NOMO-1 treated with dmso at 0.1 percent for 144 hours (cell line): Measurements from ENCODE around the gene SLC32A1.

ENCODE experiments used
- DNase-seq: peaks from one replicate; lab custom pipeline; 2025; ENCODE audit not compliant: unreplicated experiment; lab: John Stamatoyannopoulos, UW

Gene SLC32A1

GRCh38 chr20:38751360-38751976 lies 27.2 kb downstream of the SLC32A1 start:
- no peak for DNase-seq

DNA sequence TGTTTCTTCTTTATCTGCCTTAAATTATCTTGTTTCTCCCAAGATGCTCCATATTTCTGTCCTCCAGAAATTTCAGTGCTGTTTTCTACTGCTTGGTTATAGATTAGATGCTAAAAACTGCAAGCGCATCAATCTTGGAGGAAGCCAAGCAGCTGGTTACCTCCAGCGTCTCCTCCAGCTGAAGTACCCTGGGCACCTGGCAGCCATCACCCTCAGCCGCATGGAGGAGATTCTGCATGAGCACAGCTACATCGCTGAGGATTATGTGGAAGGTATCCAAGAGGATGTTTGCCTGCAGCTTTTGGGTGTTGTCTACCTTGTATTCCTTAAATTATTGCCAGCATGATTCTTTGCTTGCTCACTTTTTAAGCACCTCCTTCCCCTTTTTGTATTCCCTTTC lies 27.7 kb downstream of the SLC32A1 start:
- DNase-seq: no peak

DNA sequence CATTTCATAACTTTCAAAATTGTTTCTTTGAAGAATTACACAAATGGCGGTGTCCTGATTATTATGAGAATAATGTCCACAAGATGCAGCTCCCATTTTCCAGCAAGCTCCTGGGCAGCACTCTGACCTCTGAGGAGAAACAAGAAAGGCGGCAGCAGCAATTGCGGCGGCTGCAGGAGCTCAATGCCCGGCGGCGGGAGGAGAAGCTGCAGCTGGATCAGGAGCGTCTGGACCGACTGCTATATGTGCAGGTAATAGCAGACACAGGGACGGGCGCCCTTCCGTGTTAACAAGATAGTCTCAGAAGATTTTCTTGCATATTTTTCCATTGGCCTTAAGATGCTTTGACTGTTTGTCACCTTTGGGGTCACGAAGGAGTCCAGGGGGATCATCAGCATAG lies 30.6 kb downstream of the SLC32A1 start:
- DNase-seq: no peak

GRCh38 chr20:38755324-38755910 lies 31.1 kb downstream of the SLC32A1 start:
- no peak for DNase-seq

- no peak for DNase-seq
These were observed 33.0 kb downstream of the SLC32A1 start for GRCh38 chr20:38757145-38757775.

- DNase-seq: no peak
These were observed 34.8 kb downstream of the SLC32A1 start for GRCh38 chr20:38759106-38759505.

- DNase-seq: no peak
These were observed 36.7 kb downstream of the SLC32A1 start for GRCh38 chr20:38760978-38761377.

GRCh38 chr20:38762174-38762573 lies 37.9 kb downstream of the SLC32A1 start:
- no peak for DNase-seq

GRCh38 chr20:38763616-38764015 lies 39.3 kb downstream of the SLC32A1 start:
- DNase-seq: no peak

GRCh38 chr20:38764567-38765318 lies 40.5 kb downstream of the SLC32A1 start:
- DNase-seq: peak; percentile 34

- DNase-seq: no peak
These were observed 41.8 kb downstream of the SLC32A1 start for GRCh38 chr20:38766071-38766470.

DNA sequence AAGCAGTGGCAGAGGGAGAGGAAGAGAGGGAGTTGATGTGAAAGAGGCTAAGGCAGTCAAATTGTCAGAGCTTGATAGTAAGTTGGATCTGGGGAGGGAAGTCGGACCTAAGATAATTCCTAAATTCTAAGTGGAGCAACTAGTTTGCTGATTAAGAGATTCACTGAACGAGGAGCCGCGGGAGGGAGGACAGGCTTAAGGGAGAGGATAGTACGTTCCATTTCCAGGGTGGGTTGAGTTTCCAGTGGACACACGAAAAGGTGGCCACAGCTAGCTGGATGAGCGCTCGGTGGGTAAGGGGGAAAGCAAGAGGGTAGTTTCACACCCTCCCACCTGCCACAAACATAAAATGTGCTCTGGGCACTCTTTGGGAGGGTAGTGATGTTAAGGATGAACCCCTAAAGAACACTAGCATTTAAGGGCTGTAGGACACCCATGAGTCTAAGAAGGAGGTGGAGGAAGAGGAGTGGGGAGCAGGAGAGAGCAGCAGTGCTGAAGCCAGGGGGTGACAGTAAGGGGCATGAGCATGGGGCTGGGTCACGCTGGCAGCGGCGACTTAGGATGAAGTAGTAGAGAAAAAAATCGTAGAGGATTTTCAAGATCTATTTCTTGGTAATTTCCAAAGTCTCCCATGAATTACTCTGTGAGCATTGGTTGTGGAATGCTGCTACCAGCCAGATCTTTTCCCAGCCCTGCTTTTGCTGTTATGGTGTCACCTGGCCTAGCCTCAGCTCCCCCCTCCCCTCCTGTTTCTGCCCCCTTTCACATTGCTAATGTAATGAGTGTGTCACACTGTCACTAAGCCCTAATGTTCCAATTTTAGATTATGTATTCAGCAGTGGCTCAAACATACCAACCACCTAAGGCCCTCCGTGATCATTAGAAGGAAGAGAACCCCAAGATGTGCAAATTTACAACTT lies 45.4 kb downstream of the SLC32A1 start:
- DNase-seq: no peak

DNA sequence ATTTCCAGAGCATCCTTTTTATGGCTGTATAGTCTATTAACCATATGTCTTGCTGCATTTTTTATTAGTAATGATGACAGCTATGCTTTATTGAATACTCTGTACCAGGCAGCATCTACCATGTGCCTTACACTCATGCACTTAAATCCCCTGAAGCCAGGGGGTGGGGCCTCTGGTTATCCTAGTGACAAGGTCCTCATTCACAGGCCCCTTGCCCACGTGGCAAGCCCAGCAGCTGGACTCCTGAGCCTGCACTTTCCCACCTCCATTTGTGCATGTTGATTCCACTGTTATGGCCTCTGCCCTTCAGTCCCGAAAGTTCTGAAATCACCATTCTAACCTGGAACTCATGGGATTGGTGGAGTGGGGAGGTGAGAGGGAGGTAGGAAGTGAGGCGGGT lies 46.3 kb downstream of the SLC32A1 start:
- DNase-seq: no peak

GRCh38 chr20:38770970-38771369 lies 46.7 kb downstream of the SLC32A1 start:
- DNase-seq: no peak

DNA sequence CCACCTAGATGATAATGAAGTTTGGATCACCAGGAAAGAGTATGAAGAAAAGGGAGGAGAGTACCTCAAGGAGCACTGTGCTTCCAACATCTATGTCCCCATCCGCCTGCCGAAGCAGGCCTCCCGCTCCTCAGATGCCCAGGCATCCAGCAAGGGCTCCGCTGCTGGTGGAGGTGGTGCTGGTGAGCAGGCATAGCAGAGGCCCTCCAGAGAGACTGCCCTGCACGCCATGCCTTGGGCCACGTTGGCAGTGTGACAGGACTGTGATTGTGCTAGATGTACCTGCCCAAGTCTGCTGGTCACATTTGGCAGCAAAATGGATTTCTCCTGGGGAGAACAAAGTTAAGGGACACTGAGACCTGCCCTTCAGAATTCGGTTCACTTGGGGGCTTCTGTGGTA lies 47.3 kb downstream of the SLC32A1 start:
- DNase-seq: no peak

- DNase-seq: no peak
These were observed 49.9 kb downstream of the SLC32A1 start for GRCh38 chr20:38774167-38774566.

DNA sequence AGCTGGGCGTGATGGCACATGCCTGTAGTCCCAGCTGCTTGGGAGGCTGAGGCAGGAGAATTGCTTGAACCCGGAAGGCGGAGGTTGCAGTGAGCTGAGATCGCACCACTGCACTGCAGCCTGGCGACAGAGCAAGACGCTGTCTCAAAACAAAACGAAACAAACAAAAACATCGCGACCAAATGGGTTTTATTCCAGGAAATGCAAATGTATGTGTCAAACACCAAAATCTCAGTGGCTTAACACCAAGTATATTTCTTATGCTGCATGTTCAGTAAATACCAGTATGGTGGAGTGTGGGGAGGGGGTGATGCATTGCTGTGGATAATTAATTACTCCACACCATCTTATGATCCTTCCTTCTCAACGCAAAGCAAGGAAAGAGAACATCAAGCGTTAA lies 52.1 kb downstream of the SLC32A1 start:
- no peak for DNase-seq
